KG1 (cell line): ENCODE measurements around the gene CPEB3.

Source experiments
- DNase-seq: peaks from one replicate; lab custom pipeline; 2025; lab: John Stamatoyannopoulos, UW

The CPEB3 gene

GRCh38 chr10:92102601-92103213, 188.2 kb downstream of the CPEB3 start:
- DNase-seq: no peak

- no peak for DNase-seq
Measured at GRCh38 chr10:92094960-92095359, 195.9 kb downstream of the CPEB3 start.

- no peak for DNase-seq
Measured at GRCh38 chr10:92091965-92092364, 198.9 kb downstream of the CPEB3 start.

GRCh38 chr10:92087750-92088395, 203.0 kb downstream of the CPEB3 start:
- peak; percentile 31 for DNase-seq

GRCh38 chr10:92082583-92083280, 208.1 kb downstream of the CPEB3 start:
- no peak for DNase-seq

- no peak for DNase-seq
Measured at GRCh38 chr10:92081641-92082040, 209.2 kb downstream of the CPEB3 start.

- no peak for DNase-seq
Measured at GRCh38 chr10:92080244-92080643, 210.6 kb downstream of the CPEB3 start.

- DNase-seq: no peak
Measured at GRCh38 chr10:92079003-92079402, 211.9 kb downstream of the CPEB3 start.

- no peak for DNase-seq
Measured at GRCh38 chr10:92076722-92077121, 214.2 kb downstream of the CPEB3 start.

GRCh38 chr10:92075829-92076228, 215.0 kb downstream of the CPEB3 start:
- DNase-seq: no peak

- DNase-seq: no peak
Measured at GRCh38 chr10:92074126-92074887, 216.6 kb downstream of the CPEB3 start.

- DNase-seq: no peak
Measured at GRCh38 chr10:92068900-92069299, 222.0 kb downstream of the CPEB3 start.

- no peak for DNase-seq
Measured at GRCh38 chr10:92066386-92066785, 224.5 kb downstream of the CPEB3 start.

- no peak for DNase-seq
Measured at GRCh38 chr10:92064506-92064905, 226.4 kb downstream of the CPEB3 start.

- no peak for DNase-seq
Measured at GRCh38 chr10:92062273-92062672, 228.6 kb downstream of the CPEB3 start.

GRCh38 chr10:92054807-92055206, 236.1 kb downstream of the CPEB3 start:
- DNase-seq: no peak

- no peak for DNase-seq
Measured at GRCh38 chr10:92052741-92053140, 238.1 kb downstream of the CPEB3 start.

GRCh38 chr10:92052088-92052487, 238.8 kb downstream of the CPEB3 start:
- DNase-seq: no peak

GRCh38 chr10:92047215-92047614, 243.7 kb downstream of the CPEB3 start:
- DNase-seq: no peak

- DNase-seq: no peak
Measured at GRCh38 chr10:92045641-92046106, 245.2 kb downstream of the CPEB3 start.

- DNase-seq: no peak
Measured at GRCh38 chr10:92042541-92042940, 248.3 kb downstream of the CPEB3 start.

- DNase-seq: no peak
Measured at GRCh38 chr10:92038949-92039348, 251.9 kb downstream of the CPEB3 start.
